Muscle of back (tissue), 11 donors: Measurements from ENCODE around the gene PPFIA1. TPM values are rescaled to one million over a fixed set of nuclear protein-coding genes. Genes with fewer than 3 reads are reported as not detected.
"Not testable (repeated sequence)": the region's sequence is repeated elsewhere in the genome, so short reads cannot be mapped to it uniquely, and the experiment has no call there.

Experiments used
- DNase-seq, 3 donors: peaks; one replicate each; pipeline versions ENCODE4 v3.0.0 to v3.0.0-alpha.2; 2013
- polyA plus RNA-seq, 10 donors: library from polyadenylated mRNA; unstranded; fragments of 120-200 nt; gene quantifications; one replicate each; pipeline ENCODE4 v1.2.1, GENCODE V29; 2013; ENCODE audit not compliant: insufficient read length in 10 of 10

The PPFIA1 gene
- polyA plus RNA-seq, 10 donors: 25.6 to 41.8 (median 32.3) TPM

GRCh38 chr11:70323806-70324205 lies 53.3 kb downstream of the PPFIA1 start:
- DNase-seq: no peak

- no peak for DNase-seq
Measured at GRCh38 chr11:70324376-70325115, 54.1 kb downstream of the PPFIA1 start.

DNA sequence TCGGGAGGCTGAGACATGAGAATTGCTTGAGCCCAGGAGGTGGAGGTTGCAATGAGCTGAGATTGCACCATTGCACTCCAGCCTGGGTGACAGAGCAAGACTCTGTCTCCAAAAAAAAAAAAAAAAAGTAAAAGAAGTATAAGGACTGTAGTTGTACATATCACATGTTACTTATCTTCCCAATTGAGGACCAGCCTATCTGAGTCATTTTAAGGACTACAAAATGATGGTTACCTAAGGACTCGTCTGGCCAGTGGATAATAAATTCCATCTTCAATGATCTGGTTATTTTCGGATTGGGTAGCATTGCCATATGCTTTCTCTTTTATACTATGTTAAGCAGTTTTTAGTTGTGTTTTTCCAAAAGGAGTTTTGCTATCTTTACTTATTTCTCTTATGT lies 55.3 kb downstream of the PPFIA1 start:
- DNase-seq: no peak

DNA sequence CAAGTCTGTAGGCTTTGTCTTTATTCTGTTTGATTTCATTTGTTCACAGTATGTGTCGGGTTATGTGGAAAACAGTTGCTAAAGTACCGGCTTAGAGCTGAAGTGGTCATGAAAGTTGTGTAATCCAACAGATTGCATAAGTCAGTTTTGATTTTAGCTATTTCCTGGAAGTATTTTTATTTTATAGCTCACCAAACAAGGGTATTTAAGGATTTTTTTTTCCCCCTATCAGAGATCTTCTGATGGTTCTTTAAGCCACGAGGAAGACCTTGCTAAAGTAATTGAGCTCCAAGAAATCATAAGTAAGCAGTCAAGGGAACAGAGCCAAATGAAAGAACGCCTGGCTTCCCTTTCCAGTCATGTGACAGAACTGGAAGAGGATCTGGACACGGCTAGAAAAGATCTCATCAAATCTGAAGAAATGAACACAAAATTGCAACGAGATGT lies 55.9 kb downstream of the PPFIA1 start:
- peak; percentile 37 to 76 (median 60) for DNase-seq

GRCh38 chr11:70326833-70327232 lies 56.3 kb downstream of the PPFIA1 start:
- DNase-seq: no peak

- DNase-seq: no peak
Measured at GRCh38 chr11:70327717-70328116, 57.2 kb downstream of the PPFIA1 start.

DNA sequence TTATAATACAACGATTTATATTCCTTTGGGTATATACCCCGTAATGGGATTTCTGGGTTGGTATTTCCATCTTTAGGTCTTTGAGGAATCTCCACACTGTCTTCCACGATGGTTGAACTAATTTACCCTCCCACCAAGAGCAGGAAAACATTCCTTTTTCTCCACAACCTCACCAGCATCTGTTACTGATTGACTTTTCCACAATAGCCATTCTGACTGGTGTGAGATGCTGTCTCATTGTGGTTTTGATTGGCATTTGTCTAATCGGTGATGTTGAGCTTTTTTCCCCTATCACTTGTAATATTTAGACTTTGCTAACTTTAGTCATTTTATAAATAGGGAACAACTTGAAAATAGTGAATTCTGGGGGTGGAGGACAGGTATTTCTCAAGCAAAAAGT lies 58.1 kb downstream of the PPFIA1 start:
- DNase-seq: no peak

- DNase-seq: not testable (repeated sequence)
Measured at GRCh38 chr11:70331320-70331843, 60.9 kb downstream of the PPFIA1 start.

GRCh38 chr11:70331901-70332300 lies 61.4 kb downstream of the PPFIA1 start:
- DNase-seq: no peak

DNA sequence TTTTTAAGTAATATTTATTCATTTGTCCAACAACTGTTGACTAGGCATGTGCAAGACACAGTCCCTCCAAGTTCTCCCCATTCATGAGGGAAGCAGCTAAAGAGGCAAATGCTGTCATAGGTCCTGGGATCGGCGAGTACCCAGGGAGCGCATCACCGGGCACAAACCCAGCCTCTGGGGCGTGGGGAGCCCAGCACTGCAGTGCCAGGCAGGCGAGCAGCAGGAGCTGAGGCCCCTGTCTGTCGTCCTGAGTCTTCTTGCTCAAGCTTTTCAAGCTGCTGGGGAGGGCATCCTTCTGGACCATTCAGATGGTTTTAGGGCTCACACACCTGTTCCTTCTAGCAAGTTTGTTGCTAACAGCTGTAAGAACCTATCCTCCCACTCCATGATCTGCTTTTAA lies 62.1 kb downstream of the PPFIA1 start:
- no peak for DNase-seq

GRCh38 chr11:70333261-70333660 lies 62.8 kb downstream of the PPFIA1 start:
- no peak for DNase-seq

DNA sequence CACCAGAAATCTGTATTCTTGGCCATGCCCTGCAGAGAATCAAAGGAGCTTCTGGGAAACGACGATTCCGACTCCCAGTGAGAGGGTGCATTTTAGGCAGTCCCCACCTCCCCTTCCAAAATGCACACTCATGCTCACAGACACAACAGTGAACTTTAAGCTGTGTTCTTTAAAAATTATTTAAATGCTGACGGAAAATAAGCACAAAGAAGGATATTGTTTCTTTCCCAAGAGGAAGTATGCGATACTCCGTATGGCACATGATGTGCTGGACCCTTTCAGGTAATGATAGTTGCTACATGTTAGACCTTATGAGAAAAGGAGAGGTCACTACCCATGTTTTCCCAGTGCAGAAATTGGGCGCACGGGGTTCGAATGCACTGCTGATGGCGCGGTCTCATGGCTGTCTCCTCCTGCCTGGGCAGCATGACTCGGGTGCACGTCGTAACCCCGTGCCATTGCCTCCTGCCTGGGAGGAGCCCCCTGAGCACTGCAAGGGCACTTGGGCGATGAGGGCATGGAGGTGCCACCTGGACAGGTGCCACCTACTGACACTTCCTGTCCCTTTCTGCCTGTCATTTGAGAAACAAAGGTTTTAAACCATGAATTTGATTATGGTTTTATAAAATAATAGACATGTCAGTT lies 64.0 kb downstream of the PPFIA1 start:
- DNase-seq: no peak

GRCh38 chr11:70335511-70335910 lies 65.0 kb downstream of the PPFIA1 start:
- DNase-seq: no peak

GRCh38 chr11:70338594-70338993 lies 68.1 kb downstream of the PPFIA1 start:
- no peak for DNase-seq

DNA sequence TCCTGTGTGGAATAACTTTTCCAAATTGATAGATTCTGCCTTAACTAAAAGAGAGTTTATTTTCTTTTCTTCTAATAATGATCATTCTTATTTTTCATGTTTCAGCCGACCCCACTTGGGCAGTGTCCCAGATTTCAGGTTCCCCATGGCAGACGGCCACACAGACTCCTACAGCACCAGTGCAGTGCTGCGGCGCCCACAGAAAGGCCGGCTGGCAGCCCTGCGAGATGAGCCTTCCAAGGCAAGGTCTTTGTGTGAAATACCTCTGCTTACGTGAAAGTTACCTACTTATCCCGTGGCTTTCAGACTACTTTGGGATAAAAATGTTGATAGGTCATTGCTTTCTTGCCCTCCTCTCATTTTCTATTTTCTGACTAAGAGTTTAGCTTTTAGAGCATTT lies 68.6 kb downstream of the PPFIA1 start:
- DNase-seq: no peak

- DNase-seq: no peak
Measured at GRCh38 chr11:70341881-70342429, 71.5 kb downstream of the PPFIA1 start.

- no peak for DNase-seq
Measured at GRCh38 chr11:70343636-70344035, 73.1 kb downstream of the PPFIA1 start.

GRCh38 chr11:70348191-70348590 lies 77.7 kb downstream of the PPFIA1 start:
- DNase-seq: no peak

DNA sequence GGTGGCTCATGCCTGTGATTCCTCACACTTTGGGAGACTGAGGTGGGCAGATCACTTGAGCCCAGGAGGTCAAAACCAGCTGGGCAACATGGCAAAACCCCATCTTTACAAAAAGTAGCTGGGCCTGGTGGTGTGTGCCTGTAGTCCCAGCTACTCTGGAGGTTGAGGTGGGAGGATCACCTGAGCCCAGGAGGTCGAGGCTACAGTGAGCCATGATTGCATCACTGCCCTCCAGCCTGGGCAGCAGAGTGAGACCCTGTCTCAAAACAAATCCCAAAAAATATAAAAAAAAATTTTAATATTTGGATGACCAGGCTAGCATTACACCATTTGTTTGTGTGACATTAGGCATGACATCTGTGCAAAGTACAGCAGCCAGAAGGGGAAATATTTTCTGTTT lies 78.1 kb downstream of the PPFIA1 start:
- DNase-seq: no peak

GRCh38 chr11:70351646-70352045 lies 81.2 kb downstream of the PPFIA1 start:
- no peak for DNase-seq

GRCh38 chr11:70352100-70352499 lies 81.6 kb downstream of the PPFIA1 start:
- no peak for DNase-seq

GRCh38 chr11:70352601-70353000 lies 82.1 kb downstream of the PPFIA1 start:
- DNase-seq: no peak

GRCh38 chr11:70353329-70353728 lies 82.8 kb downstream of the PPFIA1 start:
- no peak for DNase-seq
